GM15510 (cell line): ENCODE data around the gene SUN1.

Experiments
- POLR2A ChIP-seq: IDR thresholded peaks from 3 replicates; pipeline ENCODE4 v1.6.1; 2011; ENCODE audit warnings: borderline replicate concordance; ENCODE audit not compliant: insufficient read length; ENCODE audit errors: extremely low read depth

SUN1 gene

GRCh38 chr7:842431-843031 is 10.3 kb downstream of the SUN1 start:
- TF ChIP-seq POLR2A = no peak

GRCh38 chr7:843230-843629 is 11.0 kb downstream of the SUN1 start:
- no peak for TF ChIP-seq POLR2A

DNA sequence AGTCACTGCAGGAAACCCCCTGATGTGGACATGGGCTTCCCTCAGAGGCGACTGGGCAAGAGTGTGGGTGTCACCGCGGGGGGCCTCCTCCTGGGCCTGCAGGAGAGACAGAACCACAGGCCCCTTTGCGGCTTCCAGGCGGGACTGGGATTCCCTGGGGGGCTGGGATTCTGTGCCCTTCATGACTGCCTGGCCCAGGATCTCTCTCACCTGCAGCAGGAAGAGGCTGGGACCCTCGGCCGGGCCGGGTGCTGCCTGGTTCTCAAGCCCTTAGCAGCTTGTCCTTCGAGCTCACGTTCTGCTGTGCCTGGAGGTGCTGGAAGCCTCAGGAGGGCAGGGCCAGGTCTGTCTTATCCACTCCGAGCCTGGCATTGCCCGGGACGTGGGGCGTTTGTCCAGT is 11.8 kb downstream of the SUN1 start:
- TF ChIP-seq POLR2A = no peak

DNA sequence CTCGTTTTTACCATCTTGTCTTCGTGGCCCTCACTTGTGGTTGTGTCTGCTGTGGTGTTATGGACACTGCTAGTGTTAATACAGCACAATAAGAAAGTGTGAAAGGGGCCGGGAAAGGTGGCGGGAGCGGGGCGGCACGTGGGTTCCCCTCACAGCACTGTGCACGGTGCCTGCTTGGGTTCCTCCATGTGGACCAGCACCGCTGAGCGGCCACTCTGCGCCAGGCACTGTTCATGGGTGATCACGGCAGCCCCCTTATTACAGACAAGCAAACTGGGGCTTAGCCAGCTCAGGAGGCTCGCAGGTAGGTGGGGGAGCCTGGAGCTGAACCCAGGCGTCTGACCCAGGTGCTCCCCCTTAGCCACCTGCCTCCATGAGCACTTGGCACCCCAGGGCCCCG is 12.2 kb downstream of the SUN1 start:
- TF ChIP-seq POLR2A = no peak

GRCh38 chr7:845091-845490 is 12.8 kb downstream of the SUN1 start:
- TF ChIP-seq POLR2A = no peak

- TF ChIP-seq POLR2A = no peak
Observed at GRCh38 chr7:845731-846130, 13.5 kb downstream of the SUN1 start.

- no peak for TF ChIP-seq POLR2A
Observed at GRCh38 chr7:849145-849544, 16.9 kb downstream of the SUN1 start.

DNA sequence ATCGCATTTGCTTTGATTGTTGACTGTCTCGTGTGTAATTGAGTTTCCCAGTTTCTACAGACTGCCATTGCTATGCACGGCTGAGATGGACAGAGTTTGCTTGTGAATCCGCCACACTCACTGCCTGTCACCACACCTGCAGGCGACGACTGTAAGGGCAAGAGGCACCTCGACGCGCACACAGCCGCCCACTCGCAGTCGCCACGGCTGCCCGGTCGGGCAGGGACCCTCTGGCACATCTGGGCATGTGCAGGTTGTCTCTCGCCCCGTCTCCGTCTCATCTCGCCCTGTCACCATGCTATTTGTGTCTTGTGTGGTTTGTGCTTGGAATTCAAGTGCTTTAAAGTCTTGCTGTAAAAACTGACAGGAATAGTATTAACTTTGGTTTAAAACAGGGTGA is 17.5 kb downstream of the SUN1 start:
- no peak for TF ChIP-seq POLR2A

GRCh38 chr7:851204-851603 is 18.9 kb downstream of the SUN1 start:
- no peak for TF ChIP-seq POLR2A

DNA sequence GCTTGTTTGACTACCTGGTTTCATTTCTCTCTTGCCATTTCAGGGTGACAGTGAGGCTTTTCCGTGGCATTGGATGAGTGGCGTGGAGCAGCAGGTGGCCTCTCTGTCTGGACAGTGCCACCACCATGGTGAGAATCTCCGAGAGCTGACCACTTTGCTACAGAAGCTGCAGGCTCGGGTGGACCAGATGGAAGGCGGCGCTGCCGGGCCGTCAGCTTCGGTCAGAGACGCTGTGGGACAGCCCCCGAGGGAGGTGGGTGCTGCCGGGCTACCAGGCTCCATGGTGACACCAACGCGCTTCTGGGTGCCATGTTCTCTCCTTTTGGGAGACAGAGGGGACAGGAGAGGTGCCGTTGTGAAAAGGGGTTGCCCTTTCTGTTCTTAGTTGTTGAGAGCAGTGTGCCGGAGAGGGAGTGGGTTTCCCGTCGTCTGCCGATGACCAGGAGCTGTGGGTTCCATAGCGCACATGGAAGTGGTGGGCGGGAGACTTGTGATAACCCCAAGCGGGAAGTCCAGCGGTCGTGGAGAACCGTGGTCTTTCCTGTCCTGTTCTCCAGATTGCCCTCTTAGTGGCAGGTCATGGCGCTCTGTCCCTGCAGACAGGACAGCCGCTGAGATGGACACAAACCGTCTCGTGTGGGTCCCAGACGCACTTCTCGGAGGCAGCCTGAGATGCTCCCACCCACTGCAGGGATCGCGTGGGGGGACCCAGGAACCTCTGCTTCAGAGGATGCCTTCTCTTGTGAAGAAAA is 21.3 kb downstream of the SUN1 start:
- no peak for TF ChIP-seq POLR2A

DNA sequence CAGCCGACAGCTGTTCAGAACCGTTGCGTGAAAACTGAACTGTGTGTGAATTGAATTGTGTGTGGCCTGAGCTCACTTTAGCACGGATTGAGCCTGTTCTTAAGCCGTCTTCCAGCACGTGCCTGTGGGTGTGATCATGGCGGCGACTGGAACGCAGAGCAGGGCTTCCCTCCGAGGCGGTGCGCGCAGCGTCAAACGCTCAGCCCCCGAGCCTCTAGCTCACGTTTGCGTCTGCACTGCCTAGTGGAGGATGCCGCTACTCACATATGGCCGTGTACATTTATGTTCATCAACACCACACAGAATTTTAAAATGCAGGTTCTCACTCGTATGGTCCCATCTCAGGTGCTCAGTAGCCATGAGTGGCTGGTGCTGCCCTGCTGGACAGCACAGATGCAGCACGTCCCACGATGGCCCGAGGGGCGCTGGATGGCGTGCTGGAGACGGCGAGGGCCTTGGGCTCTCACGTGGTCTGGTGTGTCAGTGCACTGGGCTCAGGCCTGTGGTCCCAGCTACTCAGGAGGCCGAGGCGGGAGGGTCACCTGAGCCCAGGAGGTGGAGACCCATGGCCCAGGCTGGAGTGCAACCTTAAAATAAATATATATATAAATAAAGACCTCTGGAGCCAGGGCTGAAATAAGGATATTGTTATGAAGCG is 22.0 kb downstream of the SUN1 start:
- no peak for TF ChIP-seq POLR2A

DNA sequence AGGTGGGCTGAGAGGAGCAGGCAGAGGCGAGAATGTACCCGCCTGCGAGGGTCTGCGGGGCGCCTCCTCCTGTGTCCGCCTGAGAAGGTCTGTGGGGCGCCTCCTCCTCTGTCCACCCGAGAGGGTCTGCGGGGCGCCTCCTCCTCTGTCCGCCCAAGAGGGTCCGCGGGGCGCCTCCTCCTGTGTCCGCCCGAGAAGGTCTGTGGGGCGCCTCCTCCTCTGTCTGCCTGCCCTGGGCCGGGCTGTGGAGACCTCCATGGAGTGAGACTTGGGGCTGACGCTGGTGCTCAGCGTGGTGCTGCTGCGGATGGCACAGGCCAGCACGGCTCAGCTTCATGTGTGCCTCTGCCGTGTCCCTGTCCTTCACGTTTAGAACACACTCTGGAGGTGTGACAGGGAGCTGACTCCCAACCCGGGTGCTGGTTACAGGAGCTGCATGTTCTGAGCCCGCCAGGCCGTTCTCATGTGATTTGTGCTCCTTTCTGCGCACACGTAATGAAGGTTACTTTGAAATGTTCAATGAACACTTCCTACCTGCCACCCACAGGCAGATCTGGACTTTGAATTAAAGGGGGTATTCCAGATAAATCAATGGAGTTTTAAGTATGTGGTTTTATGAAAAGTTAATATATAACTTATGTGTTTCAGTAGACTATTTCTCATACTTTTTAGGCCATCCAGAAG is 23.6 kb downstream of the SUN1 start:
- TF ChIP-seq POLR2A = no peak

DNA sequence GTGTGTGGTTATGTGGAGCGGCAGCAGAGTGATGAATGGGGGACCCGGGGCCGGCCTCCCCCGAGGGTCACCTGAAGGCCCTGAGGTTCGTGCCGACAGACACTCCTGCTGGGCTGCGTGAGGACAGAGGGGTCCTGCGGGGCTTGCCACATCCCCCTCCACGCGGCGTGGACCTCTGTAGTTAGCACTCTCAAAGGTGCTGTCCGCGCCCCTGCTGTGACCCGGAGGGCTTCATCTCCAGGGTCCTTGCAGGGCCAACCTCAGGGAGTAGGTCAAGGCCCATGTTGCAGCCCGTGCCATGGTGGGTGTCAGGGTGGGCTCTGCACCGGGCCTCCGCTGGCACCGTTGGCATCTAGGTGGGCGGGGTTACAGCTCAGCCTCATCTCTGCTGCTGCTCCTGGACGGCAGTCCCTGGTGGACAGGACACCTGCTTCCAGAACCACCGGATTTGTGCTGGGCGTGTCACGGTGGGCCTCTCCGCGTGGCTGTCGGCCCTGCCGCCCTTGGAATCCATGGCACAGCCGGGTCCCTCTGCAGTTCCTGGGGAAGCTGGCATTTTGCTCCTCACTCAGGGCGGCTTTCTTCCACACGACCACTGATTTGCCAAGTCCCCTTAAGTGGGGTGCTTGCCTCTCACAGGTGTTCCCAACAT is 24.3 kb downstream of the SUN1 start:
- no peak for TF ChIP-seq POLR2A

DNA sequence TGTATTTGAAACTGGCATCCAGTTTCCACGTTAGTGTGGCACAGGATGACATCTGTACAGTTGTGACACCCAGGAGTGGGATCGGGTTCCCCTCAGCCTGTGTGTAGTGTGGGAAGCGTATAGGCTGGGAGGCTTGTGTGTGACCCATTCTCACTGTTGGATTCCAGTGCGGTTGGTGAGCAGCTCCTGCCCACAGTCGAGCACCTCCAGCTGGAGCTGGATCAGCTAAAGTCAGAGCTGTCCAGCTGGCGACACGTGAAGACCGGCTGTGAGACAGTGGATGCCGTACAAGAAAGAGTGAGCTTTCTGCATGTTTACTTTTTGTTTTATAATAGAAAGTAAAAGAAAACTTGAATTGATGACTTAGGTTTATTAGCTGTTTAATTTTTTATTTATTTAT is 25.4 kb downstream of the SUN1 start:
- no peak for TF ChIP-seq POLR2A

- TF ChIP-seq POLR2A = no peak
Observed at GRCh38 chr7:859359-860030, 27.2 kb downstream of the SUN1 start.

GRCh38 chr7:860149-860548 is 27.9 kb downstream of the SUN1 start:
- TF ChIP-seq POLR2A = no peak
